Upper lobe of left lung (tissue), 4 donors: ENCODE results near the gene FGF2.

Experiments used
- CTCF ChIP-seq, 6 experiments: fragments of 450-650 bp in 4 of 6; fragments of 200-600 bp in 2 of 6; sonication (generic) in 2 of 6; IDR thresholded peaks; one replicate each; pipeline ENCODE4 v1.5.1; 2016 to 2019; ENCODE audit warnings: antibody characterized with exemption in 6 of 6
- POLR2A ChIP-seq, 4 donors: fragments of 450-650 bp; IDR thresholded peaks; one replicate each; pipeline ENCODE4 v1.5.1; 2016 to 2017; ENCODE audit warnings: antibody characterized with exemption in 4 of 4, mild to moderate bottlenecking in 2 of 4
- POLR2AphosphoS5 ChIP-seq, 2 donors: sonication (generic); formaldehyde crosslinking; IDR thresholded peaks; one replicate each; pipeline ENCODE4 v1.5.1; 2017; ENCODE audit warnings: antibody characterized with exemption in 2 of 2

GRCh38 chr4:122920473-122920872, 93.8 kb downstream of the FGF2 start:
- no peak for TF ChIP-seq CTCF (IDR thresholded peaks at IDR 0.05)
- no peak for TF ChIP-seq POLR2A (IDR thresholded peaks at IDR 0.05)
- TF ChIP-seq POLR2AphosphoS5 (IDR thresholded peaks at IDR 0.05): no peak
